A673 (cell line): ENCODE results near the gene WFS1. TPM values are rescaled to one million over a fixed set of nuclear protein-coding genes. Genes with fewer than 3 reads are reported as not detected.

ENCODE experiments used
- BruUV-seq: library from RNA; stranded (reverse); fragments of 400-500 nt; replicated peaks from 2 replicates; lab custom pipeline; 2021; lab: Mats Ljungman, UMichigan
- CTCF ChIA-PET: fragments of 300-600 bp; sonication (Branson Sonifier 250); formaldehyde crosslinking; loops from one replicate; lab custom pipeline; 2022; ENCODE audit warnings: antibody characterized with exemption; lab: Charles Lee
- POLR2A ChIA-PET: fragments of 300-600 bp; sonication (Branson Sonifier 250); formaldehyde crosslinking; loops from one replicate; lab custom pipeline; 2022; ENCODE audit warnings: antibody characterized with exemption; ENCODE audit not compliant: low non-redundant PET; lab: Charles Lee
- DNase-seq: peaks from one replicate; pipeline ENCODE4 v3.0.0-alpha.2; 2015; ENCODE audit warnings: low spot score
- H3K27ac ChIP-seq: fragments of 200-600 bp; sonication (generic); 2 replicates; pipeline ENCODE4 v1.5.1; 2016; ENCODE audit warnings: mixed run types, low read depth, mild to moderate bottlenecking, mixed read lengths, antibody characterized with exemption, low read length; ENCODE audit not compliant: poor library complexity, severe bottlenecking
- H3K27me3 ChIP-seq: fragments of 200-600 bp; sonication (generic); replicated peaks from 2 replicates; pipeline ENCODE4 v1.6.1; 2017; ENCODE audit warnings: mixed run types, low read depth, mild to moderate bottlenecking, mixed read lengths, antibody characterized with exemption, low read length; ENCODE audit not compliant: insufficient read depth, poor library complexity
- H3K36me3 ChIP-seq: fragments of 200-600 bp; sonication (generic); 2 replicates; pipeline ENCODE4 v1.6.1; 2016; ENCODE audit warnings: mixed run types, mild to moderate bottlenecking, mixed read lengths, antibody characterized with exemption, low read length; ENCODE audit not compliant: insufficient read depth, poor library complexity, severe bottlenecking
- H3K4me1 ChIP-seq: fragments of 200-600 bp; sonication (generic); 2 replicates; pipeline ENCODE4 v1.6.1; 2017; ENCODE audit warnings: mixed run types, mild to moderate bottlenecking, mixed read lengths, antibody characterized with exemption, low read length; ENCODE audit not compliant: insufficient read depth, poor library complexity, severe bottlenecking
- H3K4me3 ChIP-seq: fragments of 200-600 bp; sonication (generic); 2 replicates; pipeline ENCODE4 v1.5.1; 2016; ENCODE audit warnings: low read depth, mixed run types, mild to moderate bottlenecking, mixed read lengths, low read length; ENCODE audit not compliant: poor library complexity, severe bottlenecking
- H3K9me3 ChIP-seq: fragments of 200-600 bp; sonication (generic); 2 replicates; pipeline ENCODE4 v1.6.1; 2016; ENCODE audit warnings: mixed run types, low read depth, mild to moderate bottlenecking, mixed read lengths, antibody characterized with exemption, low read length; ENCODE audit not compliant: poor library complexity, severe bottlenecking
- EZH2 ChIP-seq: fragments of 200-600 bp; sonication (generic); IDR thresholded peaks from 2 replicates; pipeline ENCODE4 v1.6.1; 2017; ENCODE audit warnings: borderline replicate concordance, low read depth, mild to moderate bottlenecking, mixed read lengths, antibody characterized with exemption, low read length; ENCODE audit not compliant: poor library complexity, severe bottlenecking
- intact Hi-C: fragments of 100-400 bp; cut with micrococcal nuclease; formaldehyde crosslinking; loops from one replicate; pipeline ENCODE4 v1.10.0; 2022; ENCODE audit not compliant: unreplicated experiment
- total RNA-seq: library from RNA; stranded (reverse); gene quantifications from 2 replicates; pipeline ENCODE4 v1.2.3, GENCODE V29; 2021
- TF ChIP-seq, protein P1 (sequence below): fragments of 300-800, 200-600 bp; sonication (generic); conservative IDR thresholded peaks from 2 replicates; pipeline ENCODE4 v1.5.1; 2017; ENCODE audit warnings: low read depth, mild to moderate bottlenecking, antibody characterized with exemption, low read length, moderate library complexity, mixed read lengths

The WFS1 gene
- total RNA-seq, 1 experiment from 2014 or later, result 14.0 TPM

DNA sequence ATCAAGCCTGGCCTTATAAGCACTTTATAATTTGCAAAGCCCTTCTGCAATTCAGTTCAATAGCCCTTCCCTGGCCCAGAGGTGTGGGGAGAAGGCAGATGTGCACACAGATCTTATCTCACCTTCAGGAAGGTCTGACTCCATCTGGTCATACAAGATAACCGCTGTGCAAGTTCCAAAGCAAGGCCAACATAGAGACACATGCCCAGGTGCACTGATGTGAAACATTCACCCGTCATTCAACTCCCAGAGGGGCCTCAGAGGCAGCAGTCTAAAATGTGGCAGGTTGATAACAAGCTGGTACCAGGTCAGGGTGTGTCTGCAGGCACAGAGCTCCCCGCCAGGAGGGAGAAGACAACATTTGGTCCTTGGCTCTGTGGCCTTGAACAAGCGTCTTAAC lies 10.9 kb upstream of the WFS1 start:
- intact Hi-C loops, result no loop called here
- no peaks in the 10 kb centered on the region for H3K9me3 ChIP-seq
- TF ChIP-seq, protein P1, sequence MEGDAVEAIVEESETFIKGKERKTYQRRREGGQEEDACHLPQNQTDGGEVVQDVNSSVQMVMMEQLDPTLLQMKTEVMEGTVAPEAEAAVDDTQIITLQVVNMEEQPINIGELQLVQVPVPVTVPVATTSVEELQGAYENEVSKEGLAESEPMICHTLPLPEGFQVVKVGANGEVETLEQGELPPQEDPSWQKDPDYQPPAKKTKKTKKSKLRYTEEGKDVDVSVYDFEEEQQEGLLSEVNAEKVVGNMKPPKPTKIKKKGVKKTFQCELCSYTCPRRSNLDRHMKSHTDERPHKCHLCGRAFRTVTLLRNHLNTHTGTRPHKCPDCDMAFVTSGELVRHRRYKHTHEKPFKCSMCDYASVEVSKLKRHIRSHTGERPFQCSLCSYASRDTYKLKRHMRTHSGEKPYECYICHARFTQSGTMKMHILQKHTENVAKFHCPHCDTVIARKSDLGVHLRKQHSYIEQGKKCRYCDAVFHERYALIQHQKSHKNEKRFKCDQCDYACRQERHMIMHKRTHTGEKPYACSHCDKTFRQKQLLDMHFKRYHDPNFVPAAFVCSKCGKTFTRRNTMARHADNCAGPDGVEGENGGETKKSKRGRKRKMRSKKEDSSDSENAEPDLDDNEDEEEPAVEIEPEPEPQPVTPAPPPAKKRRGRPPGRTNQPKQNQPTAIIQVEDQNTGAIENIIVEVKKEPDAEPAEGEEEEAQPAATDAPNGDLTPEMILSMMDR, result no peak
- no peak for DNase-seq
- peaks cover 2% of the 10 kb centered on the region for H3K27me3 ChIP-seq
- no peak overlapping the region for H3K27ac ChIP-seq
- no peaks in the 10 kb centered on the region for H3K36me3 ChIP-seq
- H3K4me3 ChIP-seq, result no peak overlapping the region
- BruUV-seq, result no TSS peak
- CTCF ChIA-PET, result interaction anchor here (1.6 kb wide), 1 partner anchor 8 kb away, joined by 9 read pairs; no protein-coding TSS in a partner anchor
- H3K4me1 ChIP-seq, result no peaks in the 10 kb centered on the region
- POLR2A ChIA-PET, result no interaction called here

DNA sequence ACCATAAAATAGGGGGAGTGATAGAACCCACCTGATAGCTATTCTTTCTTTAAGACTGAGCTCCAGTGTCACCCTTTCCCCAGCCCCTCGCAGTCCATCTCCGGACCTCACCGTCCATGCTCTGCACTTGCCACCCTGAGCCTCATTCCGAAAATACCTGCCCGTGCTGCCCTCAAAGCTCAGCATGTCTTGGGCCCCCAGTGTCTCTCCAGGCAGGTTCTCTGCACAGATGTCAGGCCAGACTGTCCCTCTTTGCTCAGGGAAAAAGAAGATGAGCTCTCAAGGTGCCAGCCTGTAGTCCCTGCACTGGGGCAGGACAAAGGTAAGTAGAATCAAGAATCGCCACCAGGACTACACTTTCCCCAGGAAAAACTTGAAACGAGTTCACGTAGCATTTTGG lies 9.8 kb upstream of the WFS1 start:
- H3K9me3 ChIP-seq, result no peaks in the 10 kb centered on the region
- intact Hi-C loops, result no loop called here
- H3K4me1 ChIP-seq, result no peaks in the 10 kb centered on the region
- no peak overlapping the region for H3K4me3 ChIP-seq
- no peak for DNase-seq
- no TSS peak for BruUV-seq
- H3K36me3 ChIP-seq, result no peaks in the 10 kb centered on the region
- POLR2A ChIA-PET, result no interaction called here
- no peaks in the 10 kb centered on the region for H3K27me3 ChIP-seq
- TF ChIP-seq, protein P1, result no peak
- TF ChIP-seq EZH2, result no peak
- CTCF ChIA-PET, result interaction anchor here (1.6 kb wide), 1 partner anchor 9 kb away, joined by 9 read pairs; no protein-coding TSS in a partner anchor
- no peak overlapping the region for H3K27ac ChIP-seq

DNA sequence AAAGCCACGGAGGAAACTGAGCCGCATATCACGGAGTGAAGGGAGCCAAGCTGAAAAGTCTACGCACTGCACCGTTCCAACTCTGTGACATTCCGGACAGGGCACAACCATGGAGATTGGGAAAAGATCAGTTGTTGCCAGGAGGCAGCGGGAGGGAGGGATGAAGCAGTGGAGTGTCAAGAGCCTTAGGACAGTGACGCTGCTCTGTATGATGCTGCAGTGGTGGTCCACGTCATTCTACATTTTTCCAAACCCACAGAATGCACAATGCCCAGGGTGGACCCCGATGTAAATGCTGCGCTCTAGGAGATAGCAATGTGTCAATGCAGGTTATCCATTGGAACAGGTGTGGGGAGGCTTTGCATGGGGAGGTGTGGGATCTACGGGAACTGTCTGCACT lies 7.5 kb upstream of the WFS1 start:
- Histone ChIP-seq H3K4me3 (no peak overlapping the region), H3K27ac (no peak overlapping the region), H3K9me3 (no peaks in the 10 kb centered on the region), H3K36me3 (no peaks in the 10 kb centered on the region), H3K4me1 (peaks cover under 1% of the 10 kb centered on the region), H3K27me3 (no peaks in the 10 kb centered on the region)
- intact Hi-C loops, result no loop called here
- ChIA-PET CTCF (no interaction called here), POLR2A (no interaction called here)
- no TSS peak for BruUV-seq
- no peak for DNase-seq
- TF ChIP-seq EZH2, result no peak
- TF ChIP-seq, protein P1, result no peak
